GM12873 (cell line): ENCODE measurements around the gene ZBTB24.

ENCODE experiments used
- CTCF ChIP-seq: IDR thresholded peaks from 2 replicates; pipeline ENCODE4 v1.5.1; 2012; ENCODE audit warnings: low read depth, mild to moderate bottlenecking, moderate library complexity, low read length, control low read depth; ENCODE audit not compliant: insufficient read depth; ENCODE audit errors: missing control alignments

The ZBTB24 gene

GRCh38 chr6:109508166-109508860 lies 25.3 kb upstream of the ZBTB24 start:
- TF ChIP-seq CTCF, result no peak

DNA sequence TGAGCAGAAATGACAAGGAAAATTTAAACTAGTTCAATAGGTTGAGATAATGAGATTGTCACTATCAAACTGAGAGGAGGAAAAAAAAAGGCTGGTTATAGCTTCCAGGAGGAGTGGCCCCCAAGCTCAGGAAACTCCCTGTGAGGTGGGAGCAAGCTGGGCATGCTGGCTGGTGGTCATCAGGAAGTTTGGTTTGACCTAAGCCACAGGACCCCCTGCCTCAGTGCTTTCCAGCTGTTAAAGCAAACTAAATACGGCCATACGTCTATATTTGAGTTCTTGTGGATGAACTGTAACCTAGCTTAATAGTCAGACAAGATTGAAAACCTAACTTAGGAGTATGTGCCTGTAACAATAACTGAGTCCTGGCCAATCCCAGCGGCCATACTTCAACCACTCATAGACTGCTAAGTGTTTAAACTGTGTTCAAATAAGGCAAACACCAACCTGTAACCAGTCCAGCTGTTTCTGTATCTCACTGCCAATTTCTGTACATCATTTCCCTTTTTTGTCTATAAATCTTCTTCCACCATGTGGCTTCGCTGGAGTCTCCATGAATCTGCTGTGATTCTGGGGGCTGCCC lies 24.6 kb upstream of the ZBTB24 start:
- no peak for TF ChIP-seq CTCF

DNA sequence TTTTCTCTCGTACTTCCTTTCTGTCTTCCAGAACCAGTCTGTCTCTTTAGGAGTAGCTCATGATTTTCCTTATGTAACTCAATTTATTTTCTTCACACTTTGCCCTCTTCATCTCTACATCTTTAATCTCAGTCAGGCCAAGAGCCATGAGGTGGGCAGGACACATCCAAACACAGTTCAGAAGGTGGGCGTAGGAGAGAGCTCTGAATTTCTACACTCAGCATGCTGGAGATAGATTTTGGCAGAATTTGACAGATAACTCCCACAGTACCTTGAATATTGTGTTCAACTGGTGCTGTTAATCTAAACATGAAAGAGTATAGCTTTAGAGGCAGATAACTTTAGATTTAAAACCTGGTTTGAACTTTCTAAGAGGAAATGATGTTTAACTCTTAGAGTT lies 23.8 kb upstream of the ZBTB24 start:
- no peak for TF ChIP-seq CTCF

- no peak for TF ChIP-seq CTCF
These were observed 23.3 kb upstream of the ZBTB24 start for GRCh38 chr6:109506314-109506713.

DNA sequence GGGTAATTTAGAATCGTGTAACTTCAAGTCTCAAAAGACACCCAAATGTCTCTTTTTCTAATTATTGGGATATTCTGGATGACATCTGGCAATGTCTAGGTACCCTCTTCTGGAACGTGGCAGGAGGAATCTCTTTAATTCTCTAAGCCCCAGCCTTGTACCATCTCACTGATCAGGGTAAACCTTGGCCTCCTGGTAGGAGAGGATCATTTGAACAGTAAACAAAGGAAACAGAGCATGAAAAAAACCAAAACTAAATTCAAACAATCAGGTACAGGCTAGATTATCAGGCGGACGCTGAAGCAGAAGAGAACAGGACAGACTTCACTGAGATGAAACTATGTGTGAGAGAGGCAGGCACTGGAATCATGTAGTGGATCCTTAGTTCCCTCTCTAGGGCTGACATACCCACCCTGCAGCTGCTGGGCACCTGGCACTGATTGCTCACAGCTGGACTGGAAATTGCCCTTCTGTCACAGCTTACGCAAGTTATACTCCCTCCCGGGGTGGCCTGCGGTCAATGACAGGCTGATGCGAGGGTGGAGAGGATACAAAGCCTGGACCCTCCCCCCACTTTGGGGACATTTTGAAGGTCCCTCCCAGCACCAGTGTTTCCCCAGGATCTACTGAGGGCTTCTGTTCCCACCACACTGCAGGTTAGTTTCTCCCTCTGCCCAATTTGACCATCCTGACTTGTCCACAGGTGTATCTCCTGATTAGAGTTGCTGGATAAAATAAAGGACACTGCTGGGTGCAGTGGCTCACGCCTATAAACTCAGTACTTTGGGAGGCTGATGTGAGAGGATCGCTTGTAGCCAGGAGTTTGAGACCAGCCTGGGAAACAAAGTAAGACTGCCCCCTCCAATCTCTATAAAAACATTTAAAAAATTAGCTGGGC lies 20.6 kb upstream of the ZBTB24 start:
- TF ChIP-seq CTCF, result no peak

- no peak for TF ChIP-seq CTCF
These were observed 15.9 kb upstream of the ZBTB24 start for GRCh38 chr6:109498936-109499335.

GRCh38 chr6:109498052-109498451 lies 15.0 kb upstream of the ZBTB24 start:
- TF ChIP-seq CTCF, result no peak
